ENCODE data around the gene CNR1.
"Not testable (repeated sequence)": the region's sequence is repeated elsewhere in the genome, so short reads cannot be mapped to it uniquely, and the experiment has no call there.

CNR1 gene

DNA sequence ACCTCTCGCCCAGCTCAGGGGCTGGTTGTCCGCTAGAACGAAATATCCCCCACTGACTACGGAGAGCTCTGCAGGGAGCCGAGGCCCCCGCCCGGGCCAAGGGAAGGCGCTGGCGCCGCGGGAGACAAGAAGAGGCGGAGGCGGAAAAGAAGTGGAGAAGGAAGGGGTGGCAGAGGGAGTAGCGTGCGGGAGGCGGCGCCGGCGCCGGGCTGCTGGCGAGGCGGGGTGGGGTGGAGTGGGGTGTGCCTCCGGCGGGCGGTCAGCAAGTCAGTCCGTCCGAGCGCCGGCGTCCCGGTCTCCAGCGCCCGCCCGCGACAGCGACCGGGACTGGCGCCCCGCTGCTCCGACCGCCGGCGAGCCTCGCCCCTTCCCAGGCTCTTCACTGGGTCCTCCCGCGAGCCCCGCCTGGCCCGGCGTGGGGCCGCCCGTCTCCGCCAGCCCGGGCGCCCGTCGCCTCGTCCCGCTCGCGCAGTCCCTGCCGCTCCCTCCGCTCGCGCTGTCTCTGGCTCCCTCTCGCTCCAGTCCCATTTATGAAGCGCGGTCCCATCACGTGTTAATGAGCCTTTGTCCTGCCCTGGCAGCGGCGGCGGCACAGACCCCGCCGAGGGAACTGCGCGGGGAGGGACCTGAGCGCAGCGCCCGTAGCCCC lies at the start of gene CNR1:
Gene CNR1, minus strand, starts transcription at position 504 of the 649 bp plus-strand sequence. CDS start 21,073 bp downstream, outside the sequence.
- no peak for DNase-seq

DNA sequence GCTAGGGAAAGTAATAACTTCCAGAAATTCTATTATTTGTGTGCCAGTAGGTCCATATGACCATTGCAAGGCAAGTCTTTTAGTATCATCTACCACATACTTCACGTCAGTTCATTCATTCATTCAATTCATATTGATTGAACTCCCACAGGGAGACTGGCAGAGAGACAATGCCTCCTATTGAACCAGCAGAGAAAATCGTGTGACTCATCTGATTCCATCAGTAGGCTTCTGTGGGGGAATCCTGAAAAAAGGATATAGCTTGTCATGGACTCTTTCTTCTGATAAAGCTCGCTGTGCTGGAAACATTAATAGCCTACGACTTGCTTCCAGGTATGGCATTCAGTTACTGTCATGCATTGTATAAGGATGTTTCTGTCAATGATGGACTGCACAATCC lies 45.3 kb upstream of the CNR1 start:
- no peak for DNase-seq

DNA sequence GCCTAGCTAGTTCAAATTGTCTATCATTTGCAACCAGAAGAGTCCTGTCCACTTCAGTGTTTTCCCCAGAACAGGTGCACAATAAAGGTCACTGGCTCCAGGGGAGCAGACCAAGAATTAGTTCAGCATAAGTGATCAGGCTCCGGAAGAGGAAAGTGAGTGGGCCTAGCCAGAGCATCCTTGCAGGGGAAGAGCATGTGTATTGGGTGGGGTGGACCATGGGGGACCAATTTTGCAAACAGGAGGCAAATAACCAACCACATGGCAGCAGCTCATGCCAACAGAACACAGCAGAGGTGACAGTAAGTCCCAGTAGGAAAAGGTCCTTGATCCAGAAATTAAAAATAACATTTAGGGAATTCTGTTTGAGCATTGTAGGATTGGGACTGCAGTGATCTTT lies 43.2 kb upstream of the CNR1 start:
- DNase-seq = peak in 1 of 2 experiments; percentile 33

DNA sequence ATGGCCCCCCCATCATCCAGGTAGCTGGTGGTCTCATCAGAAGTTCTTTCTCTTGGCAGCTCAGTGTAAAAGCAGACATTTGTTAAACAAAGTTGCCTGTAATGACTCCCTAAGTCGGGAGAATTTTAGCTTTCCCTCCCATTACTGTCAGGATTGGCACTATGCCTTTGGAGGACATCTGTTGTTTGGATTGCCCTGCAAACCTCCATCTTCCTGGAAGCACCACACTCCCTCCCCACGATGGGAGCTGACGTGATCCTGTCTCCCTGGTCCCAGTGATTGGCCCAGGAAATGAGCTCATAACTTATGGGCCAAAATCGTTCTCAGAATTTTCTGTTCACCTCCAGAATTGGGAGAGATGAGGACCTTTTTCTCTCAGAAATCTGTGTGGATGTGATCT lies 42.6 kb upstream of the CNR1 start:
- peak; percentile 25 to 74 for DNase-seq

- not testable (repeated sequence) for DNase-seq
Measured at GRCh38 chr6:88201734-88202133, 35.6 kb upstream of the CNR1 start.

DNA sequence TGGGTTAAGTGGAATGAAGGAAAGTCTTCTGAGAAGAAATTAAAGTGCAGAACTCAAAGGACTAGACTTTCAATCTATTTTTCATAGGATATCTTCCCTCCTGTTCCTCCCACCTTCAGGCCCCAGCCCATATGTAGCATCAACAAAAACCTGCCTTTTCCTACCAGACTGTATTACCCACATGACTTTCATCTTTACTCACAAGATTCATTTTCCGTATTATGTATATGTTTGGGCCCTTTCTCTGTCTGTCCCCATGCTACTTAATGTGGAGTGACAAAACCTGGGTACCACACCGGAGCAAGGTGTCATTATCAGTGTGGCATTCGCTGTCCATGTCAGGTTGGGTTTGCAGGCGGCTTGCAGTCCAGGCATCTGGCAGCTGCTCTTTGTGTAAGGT lies 18.8 kb upstream of the CNR1 start:
- DNase-seq = no peak

GRCh38 chr6:88183471-88183870 lies 17.3 kb upstream of the CNR1 start:
- DNase-seq = no peak

DNA sequence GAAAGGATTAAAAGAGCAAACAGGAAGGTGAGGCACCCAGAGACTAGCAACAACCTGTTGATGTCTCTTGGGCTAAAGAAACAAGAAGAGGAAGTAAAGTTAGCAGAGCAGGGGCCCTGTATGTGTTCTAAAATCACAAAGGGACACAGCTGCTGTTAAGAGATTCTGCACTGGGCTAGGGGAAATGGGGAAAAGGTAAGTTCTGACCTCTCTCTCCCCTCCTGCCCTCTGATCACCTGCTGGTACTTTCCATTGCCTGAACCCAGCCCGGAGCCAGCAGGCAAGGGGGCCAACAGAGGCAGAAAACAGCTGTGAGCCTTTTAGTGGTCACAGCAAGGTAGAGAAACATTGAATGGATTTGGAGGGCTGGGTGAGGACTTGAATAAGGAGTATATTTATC lies 13.5 kb upstream of the CNR1 start:
- no peak for DNase-seq

- DNase-seq = no peak
Measured at GRCh38 chr6:88177961-88178464, 11.9 kb upstream of the CNR1 start.

DNA sequence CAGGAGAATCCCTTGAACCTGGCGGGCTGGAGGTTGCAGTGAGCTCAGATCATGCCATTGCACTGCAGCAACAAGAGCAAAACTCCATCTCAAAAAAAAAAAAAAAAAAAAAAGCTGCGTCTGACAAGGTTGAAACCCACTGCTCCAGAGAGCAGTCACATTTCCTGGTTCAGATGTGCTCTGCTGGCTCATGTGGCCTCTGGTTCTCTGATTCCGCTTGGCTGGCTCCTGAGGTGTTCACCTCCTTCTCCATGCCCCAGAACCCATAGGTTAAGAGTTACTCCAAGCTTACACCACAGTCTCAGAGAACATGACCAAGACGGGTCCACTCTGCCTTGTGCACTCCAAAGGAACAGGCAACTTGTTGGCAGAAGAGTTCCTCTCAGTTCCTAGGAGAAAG lies 8.8 kb upstream of the CNR1 start:
- DNase-seq = no peak

GRCh38 chr6:88171312-88171711 lies 5.2 kb upstream of the CNR1 start:
- no peak for DNase-seq

- no peak for DNase-seq
Measured at GRCh38 chr6:88168362-88168761, 2.2 kb upstream of the CNR1 start.

- no peak for DNase-seq
Measured at GRCh38 chr6:88167352-88167937, 1.3 kb upstream of the CNR1 start.

DNA sequence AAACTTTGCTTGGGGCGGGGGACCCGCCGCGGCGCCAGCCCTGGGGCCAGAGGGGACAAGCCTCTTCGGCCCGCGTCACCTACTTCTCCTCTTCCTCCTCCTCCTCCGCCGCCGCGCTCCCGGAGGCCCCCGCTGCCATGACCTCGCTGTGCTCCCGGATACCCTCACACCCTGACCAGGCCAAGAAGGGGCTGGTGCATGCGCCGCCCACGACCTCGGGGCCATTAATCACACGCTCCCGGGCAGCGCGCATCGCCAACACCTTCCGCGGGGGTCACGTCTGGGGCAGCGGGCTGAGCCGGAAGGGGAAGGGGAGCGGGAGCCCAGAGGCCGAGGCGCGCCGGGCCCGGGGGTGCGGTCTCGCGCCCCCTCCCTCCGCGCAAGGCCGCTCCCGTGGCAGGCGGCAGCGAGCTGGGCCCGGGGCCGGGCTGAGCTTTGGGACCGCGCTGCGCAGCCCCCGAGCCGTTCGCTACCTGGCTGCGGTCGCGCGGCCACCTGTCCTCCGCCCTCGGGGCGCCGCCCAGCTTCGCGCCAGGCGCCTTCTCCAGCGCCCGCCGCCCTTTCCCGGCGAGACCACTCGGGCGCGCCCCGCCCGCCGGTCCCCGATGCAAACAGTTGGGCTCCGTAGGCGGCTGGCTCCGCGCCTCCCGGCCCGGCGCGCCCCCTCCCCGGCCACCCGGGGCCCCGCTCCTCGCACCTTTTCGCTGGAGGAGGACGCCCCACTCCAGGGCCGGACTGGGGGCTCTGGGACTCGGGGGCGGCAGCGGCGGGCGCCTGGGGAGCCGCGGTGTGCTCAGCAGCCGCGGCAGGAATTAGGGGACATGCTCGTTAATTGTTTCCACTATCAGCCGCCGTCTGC lies 575 bp upstream of the CNR1 start:
- no peak for DNase-seq

DNA sequence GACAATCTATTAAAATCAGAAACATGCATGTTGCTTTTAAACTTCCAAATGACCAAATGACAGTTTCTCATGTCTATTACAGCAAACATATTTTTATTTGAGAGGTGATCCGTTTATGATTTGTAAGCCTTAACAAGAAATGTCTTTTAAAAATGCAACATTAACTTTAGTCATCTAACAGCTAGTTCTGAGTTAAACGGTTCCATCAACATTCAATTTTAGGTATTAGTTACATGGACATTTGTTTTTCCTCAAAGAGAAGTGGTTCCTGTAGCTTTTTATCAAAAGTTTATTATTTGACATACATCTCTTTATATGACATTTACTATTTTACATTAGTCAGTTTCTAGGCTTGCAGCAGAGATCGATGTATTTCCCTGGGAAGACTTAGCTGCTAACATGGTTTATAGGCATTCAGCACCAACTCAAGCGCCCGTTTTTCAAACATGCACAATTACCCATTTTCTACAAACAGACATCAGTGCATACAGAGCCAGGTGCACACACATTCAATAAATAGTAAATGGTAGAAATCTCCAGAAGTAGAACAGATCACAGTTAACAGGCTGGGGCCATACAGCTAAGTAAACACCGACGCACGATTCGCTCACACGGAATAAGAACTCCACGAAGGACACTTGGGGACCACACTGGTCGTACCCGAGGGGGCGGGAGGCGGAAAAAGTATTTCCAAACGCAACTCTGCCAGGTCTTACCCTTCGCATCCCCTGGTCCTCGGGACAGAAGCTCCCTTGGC lies 882 bp downstream of the CNR1 start:
- DNase-seq = peak in 1 of 2 experiments; percentile 65

- no peak for DNase-seq
Measured at GRCh38 chr6:88164061-88164460, 2.1 kb downstream of the CNR1 start.

- no peak for DNase-seq
Measured at GRCh38 chr6:88163616-88164015, 2.5 kb downstream of the CNR1 start.

DNA sequence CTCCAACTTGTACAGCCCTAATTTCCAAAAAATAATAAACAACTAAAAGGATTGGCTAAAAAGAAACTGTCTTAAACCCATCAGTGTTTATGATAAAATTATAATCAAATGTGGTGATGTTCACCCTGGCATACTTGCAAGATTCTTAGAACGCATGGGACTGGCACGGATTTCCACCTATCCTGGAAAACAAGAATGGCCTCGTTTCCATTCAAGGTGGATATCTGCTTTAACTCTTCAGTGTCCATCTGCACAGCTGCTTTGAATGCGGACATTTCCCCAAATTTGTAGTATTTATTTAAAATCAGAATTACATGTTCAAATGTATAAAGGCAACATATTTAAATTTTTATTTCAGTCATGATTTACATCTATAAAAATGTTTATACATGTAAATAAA lies 4.2 kb downstream of the CNR1 start:
- peak in 1 of 2 experiments; percentile 9 for DNase-seq

GRCh38 chr6:88157106-88157505 lies 9.0 kb downstream of the CNR1 start:
- DNase-seq = no peak

DNA sequence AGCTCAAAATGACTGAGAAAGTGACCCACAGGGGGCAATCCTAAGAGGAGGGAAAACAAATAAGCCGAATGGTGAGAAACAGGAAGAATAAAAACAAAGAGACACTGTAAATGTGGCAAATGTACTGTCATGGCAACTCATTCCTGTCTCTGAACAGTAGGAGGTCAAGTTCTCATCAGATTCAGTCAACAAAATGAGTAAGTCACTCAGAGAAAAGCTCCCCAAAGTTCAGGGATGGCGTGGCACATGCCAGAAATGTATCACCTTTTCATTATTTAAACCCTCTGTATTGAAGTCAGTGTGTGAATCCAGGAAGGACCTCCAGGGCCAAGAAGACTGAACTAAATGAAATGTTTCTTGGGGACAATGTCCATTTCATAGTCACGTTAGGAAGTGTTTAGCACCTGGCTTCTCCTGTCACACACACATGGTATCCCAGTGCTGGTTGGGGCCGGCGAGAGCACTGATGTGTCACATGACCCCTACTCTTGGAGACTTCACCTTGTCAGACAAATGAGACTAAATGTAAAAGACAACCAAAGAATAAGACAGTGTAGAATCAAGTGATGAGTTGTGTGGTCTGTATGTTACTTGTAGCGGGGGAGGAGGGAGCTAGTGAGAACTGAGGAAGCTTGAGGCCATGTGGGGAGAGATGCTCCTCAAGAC lies 20.7 kb downstream of the CNR1 start:
- no peak for DNase-seq

GRCh38 chr6:88144637-88145297 lies 21.4 kb downstream of the CNR1 start:
- no peak for DNase-seq
